Endothelial cell of umbilical vein (primary cell): ENCODE results near the gene HCAR2.

Experiments used
- JUN ChIP-seq: IDR thresholded peaks from 2 replicates; pipeline ENCODE4 v1.6.1; 2011; ENCODE audit warnings: borderline replicate concordance, low read depth; ENCODE audit not compliant: insufficient read length, insufficient read depth
- POLR2A ChIP-seq: IDR thresholded peaks from 2 replicates; pipeline ENCODE4 v1.6.1; 2012; ENCODE audit warnings: low read depth, mild to moderate bottlenecking, control low read depth, low read length

DNA sequence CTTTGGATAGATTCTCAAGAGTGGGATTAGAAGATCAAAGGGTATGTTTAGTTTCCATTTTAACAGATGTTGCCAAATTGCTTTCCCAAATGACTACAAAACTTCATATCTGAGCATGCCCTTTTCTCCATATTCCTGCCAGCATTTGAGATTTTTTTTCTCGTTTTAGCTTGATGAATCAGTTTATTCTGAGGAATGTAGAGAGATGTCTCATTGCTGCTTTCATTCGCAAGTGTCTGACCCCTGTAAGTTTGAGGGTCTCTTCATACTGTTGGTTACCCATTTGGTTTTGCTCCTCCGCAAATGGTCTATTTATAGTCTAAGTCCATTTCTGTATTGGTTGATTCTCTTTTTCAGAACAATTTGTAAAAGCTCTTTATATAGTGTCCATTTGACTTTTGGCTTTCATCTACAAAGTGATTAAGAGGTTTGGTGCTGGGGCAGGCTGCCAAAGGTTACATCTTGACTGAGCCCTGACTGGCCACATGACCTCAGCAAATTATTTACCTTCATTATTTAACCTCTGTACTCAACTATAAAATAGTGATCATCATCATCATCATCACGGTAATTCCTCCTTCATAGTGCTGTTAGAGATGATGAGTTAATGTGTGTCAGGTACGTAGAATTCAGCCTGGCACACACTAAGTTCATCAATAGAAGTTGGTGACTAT is 33.6 kb downstream of the HCAR2 start:
- TF ChIP-seq JUN (no peak), POLR2A (no peak)
